ENCODE measurements around the gene SPOCK1.

- no peak for TF ChIP-seq GATA2 (IDR thresholded peaks at IDR 0.05; ENCODE audit: low read depth, low read length)
- no peak for TF ChIP-seq GATA3 (IDR thresholded peaks at IDR 0.05; ENCODE audit: low read depth, low read length)
Measured at GRCh38 chr5:137209232-137209809, 289.8 kb downstream of the SPOCK1 start.

Measured in SH-SY5Y (cell line).